NCI-H345 treated with DMSO at 0.1 percent for 48 hours (cell line): Measurements from ENCODE around the gene DHCR7.

Experiments
- DNase-seq: peaks from one replicate; lab custom pipeline; 2025; ENCODE audit not compliant: unreplicated experiment; lab: John Stamatoyannopoulos, UW

Gene DHCR7, protein sequence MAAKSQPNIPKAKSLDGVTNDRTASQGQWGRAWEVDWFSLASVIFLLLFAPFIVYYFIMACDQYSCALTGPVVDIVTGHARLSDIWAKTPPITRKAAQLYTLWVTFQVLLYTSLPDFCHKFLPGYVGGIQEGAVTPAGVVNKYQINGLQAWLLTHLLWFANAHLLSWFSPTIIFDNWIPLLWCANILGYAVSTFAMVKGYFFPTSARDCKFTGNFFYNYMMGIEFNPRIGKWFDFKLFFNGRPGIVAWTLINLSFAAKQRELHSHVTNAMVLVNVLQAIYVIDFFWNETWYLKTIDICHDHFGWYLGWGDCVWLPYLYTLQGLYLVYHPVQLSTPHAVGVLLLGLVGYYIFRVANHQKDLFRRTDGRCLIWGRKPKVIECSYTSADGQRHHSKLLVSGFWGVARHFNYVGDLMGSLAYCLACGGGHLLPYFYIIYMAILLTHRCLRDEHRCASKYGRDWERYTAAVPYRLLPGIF

GRCh38 chr11:71448257-71449171 is at the start of gene DHCR7:
Gene DHCR7 (minus strand): TSS chr11:71448393. CDS start chr11:71444952, 3,441 bp downstream.
- peak; percentile 95 for DNase-seq

DNA sequence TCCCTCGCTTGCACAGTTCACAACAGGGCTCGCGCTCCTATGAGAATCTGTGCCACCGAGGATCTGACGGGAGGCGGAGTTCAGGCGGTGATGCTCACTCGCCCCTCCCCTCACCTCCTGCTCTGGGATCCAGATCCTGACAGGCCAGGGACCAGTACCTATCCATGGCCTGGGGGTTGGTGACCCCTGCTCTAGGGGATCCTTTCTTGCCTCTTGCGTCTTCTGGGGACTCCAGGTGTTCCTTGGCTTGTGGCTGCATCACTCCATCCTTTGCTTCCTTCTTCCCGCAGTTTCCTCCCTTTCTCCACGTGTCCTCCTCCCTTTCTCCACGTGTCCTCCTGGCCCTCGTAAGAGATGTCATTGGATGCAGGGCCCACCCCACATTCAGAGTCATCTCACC is 48.2 kb upstream of the DHCR7 start:
- no peak for DNase-seq

DNA sequence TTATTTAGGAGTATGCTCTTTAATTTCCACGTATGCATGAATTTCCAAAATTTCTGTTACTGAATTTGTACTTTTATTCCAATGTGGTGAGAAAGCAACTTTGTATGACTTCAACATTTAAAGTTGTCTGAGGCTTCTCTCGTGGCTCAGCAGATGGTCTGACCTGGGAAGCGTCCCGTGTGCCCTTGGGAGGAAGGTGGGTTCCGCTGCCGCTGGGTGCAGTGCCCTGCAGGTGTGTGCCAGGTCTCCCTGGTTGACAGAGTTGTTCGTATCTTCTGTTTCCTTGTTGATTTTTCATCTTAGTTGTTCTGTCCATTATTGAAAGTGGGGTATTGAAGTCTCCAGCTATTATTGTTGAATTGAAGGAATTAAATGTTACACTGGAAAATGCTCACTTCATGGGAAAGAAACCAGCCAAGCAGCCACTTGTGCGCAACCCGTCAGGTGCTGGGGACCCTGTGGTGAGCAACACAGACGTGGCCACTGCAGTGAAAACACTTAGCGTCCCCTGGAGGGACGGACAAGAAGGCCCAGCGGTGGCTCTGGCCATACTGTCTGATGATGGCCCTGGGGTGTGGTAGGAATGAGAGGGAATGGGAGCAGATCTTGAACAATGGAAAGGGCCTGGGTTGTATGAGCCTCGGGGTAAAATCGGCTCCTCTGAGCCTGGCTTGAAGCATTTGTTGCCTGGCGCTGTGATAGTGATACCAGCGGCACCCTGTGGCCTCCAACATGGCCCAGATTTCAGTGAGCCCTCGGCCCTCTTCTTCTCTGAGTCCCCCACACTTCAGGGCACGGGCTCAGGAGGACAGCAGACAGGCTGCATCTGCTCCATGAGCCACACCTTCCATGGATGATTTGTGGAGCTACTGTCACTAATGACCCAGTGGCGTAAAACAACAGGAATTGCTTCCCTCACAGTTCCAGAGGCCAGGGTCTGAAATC is 47.4 kb upstream of the DHCR7 start:
- no peak for DNase-seq

GRCh38 chr11:71491940-71492339 is 43.7 kb upstream of the DHCR7 start:
- no peak for DNase-seq

DNA sequence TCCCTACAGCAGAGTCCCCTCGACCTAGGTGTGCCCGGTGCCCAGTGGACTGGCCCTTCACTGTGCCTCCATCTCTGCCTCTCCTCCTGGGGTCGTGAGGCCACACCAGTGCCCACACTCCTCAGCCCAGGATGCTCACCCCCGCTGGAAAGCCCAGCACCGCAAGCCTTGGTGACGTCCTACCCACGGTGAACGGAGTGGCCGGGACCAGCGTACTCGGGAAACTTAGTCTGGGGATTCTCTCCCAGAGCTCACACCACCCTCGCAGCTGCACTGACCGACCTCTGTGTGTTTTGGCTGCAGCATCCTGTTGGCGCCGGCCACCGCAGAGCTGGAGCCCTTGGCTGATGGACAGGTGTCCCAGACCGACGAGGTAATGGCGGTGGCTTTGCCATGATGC is 43.3 kb upstream of the DHCR7 start:
- no peak for DNase-seq

GRCh38 chr11:71490731-71491390 is 42.7 kb upstream of the DHCR7 start:
- no peak for DNase-seq

- DNase-seq = no peak
Measured at GRCh38 chr11:71490044-71490730, 42.0 kb upstream of the DHCR7 start.

GRCh38 chr11:71489311-71490043 is 41.3 kb upstream of the DHCR7 start:
- no peak for DNase-seq

DNA sequence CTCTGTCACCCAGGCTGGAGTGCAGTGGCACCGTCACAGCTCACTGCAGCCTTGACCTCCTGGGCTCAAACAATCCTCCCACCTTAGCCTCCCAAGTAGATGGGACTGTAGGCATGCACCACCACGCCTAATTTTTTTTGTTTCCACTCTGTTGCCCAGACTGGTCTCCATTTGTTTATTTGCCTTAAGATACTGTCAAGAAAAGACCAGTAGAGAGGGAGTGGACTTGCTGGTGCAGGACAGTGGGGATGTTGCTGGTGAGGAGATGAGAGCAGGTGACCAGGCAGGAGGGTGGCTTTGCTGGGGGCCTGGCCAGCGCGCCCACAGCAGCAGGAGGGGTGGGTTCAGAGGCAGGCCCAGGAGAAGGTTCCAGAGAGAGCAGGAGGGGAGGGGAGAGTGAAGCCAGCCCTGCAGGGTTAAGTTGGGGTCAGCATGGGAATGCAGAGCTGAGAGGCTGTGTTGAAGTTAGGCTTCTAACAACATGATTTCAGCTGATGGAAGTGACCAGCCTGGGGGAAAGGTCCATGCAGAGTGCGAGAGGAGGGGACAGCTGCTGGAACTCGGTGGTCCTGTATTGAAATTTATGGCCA is 40.6 kb upstream of the DHCR7 start:
- no peak for DNase-seq

DNA sequence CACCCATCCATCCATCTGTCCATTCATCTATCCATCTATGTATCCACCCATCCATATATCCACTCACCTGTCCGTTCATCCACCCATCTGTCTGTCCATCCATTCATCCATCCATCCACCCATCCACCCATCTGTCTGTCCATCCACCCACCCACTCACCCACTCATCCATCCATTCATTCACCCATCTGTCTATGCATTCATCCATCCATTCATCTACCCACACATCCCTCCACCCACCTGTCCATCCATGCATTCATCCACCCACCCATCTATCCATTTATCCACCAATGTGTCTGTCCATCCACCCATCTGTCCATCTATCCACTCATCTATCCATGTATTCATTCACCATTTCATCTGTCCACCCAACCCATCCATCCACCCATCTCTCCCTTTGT is 38.1 kb upstream of the DHCR7 start:
- DNase-seq = no peak

DNA sequence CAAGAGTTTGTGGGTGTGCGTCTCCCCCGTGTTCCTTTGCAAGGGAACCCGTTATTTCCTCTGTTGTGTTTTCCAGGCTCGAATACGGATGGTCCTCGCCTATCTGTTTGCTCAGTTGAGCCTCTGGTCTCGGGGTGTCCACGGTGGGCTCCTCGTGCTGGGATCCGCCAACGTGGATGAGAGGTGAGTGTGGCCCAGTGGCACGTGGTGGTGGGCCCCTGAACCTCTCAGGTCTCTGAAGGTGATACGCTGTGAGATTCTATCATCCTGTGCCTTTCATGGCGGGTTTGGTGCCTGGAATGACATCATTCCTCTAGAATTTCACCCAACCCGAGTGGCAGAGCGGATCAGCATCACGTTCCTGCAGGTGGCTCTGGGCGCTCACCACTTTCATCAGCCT is 37.3 kb upstream of the DHCR7 start:
- DNase-seq = no peak

DNA sequence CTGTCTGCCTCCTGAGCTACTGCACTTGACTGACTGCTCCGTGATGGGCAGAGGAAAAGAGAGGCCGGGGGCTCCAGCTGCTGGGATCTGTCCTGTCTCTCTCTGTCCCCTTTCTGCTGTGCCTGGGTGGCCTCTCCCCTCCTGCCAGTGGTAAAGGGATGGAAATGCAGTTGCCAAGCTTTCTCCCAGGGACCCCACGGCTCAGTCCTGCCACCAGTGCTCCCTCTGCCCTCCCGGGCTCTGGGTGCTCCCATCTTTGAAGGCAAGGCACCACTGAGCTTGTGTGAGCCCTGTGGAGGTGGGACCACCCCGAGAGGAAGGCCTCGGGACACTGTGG is 36.8 kb upstream of the DHCR7 start:
- no peak for DNase-seq

GRCh38 chr11:71484248-71485062 is 36.3 kb upstream of the DHCR7 start:
- no peak for DNase-seq

GRCh38 chr11:71483692-71484091 is 35.5 kb upstream of the DHCR7 start:
- DNase-seq = no peak

GRCh38 chr11:71482746-71483364 is 34.7 kb upstream of the DHCR7 start:
- no peak for DNase-seq

DNA sequence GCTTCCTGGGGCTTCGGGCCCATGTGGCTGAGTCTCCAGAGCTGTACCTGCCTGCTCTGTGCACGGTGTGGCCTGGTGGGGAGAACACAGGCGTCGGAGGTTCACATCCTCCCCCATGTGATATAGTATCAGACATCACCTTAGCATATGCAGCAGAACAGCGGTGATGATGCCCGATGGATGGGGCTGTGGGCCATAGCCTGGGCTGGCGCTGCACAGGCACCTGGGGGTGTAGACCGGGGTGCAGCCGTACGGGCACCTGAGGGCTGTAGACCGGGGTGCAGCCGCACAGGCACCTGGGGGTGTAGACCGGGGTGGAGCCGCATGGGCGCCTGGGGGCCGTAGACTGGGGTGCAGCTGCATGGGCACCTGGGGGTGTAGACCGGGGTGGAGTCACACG is 34.0 kb upstream of the DHCR7 start:
- no peak for DNase-seq
